Hepatocyte (in vitro differentiated cells): Measurements from ENCODE around the gene UNC5A.

Experiments used
- CTCF ChIP-seq: fragments of 200-600 bp; sonication (generic); IDR thresholded peaks from 2 replicates; pipeline ENCODE4 v1.5.1; 2016; ENCODE audit warnings: antibody characterized with exemption, mild to moderate bottlenecking; ENCODE audit not compliant: poor library complexity
- EZH2 ChIP-seq: fragments of 200-600 bp; sonication (generic); IDR thresholded peaks from 2 replicates; pipeline ENCODE4 v1.6.1; 2016; ENCODE audit warnings: antibody characterized with exemption, mild to moderate bottlenecking, borderline replicate concordance
- EZH2phosphoT487 ChIP-seq: fragments of 200-600 bp; sonication (generic); IDR thresholded peaks from one replicate; pipeline ENCODE4 v1.6.1; 2018; ENCODE audit warnings: antibody characterized with exemption, mild to moderate bottlenecking, low read depth, moderate library complexity; ENCODE audit not compliant: unreplicated experiment, severe bottlenecking

GRCh38 chr5:176868731-176869130, 58.4 kb downstream of the UNC5A start:
- no peak for TF ChIP-seq CTCF
- no peak for TF ChIP-seq EZH2
- TF ChIP-seq EZH2phosphoT487: no peak
